ENCODE measurements around the gene ANKRD45.
"Not testable (repeated sequence)": the region's sequence is repeated elsewhere in the genome, so short reads cannot be mapped to it uniquely, and the experiment has no call there.

Gene ANKRD45

GRCh38 chr1:173568483-173568882 lies 101.2 kb downstream of the ANKRD45 start:
- DNase-seq, result no peak

- DNase-seq, result not testable (repeated sequence)
Observed at GRCh38 chr1:173563846-173564245, 105.8 kb downstream of the ANKRD45 start.

GRCh38 chr1:173562813-173563212 lies 106.8 kb downstream of the ANKRD45 start:
- no peak for DNase-seq

- DNase-seq, result no peak
Observed at GRCh38 chr1:173561263-173561662, 108.4 kb downstream of the ANKRD45 start.

GRCh38 chr1:173560285-173560880 lies 109.3 kb downstream of the ANKRD45 start:
- DNase-seq, result no peak
